Activated T-helper 1 cell treated with anti-CD3 and anti-CD28 coated beads, Interleukin-12 subunit alpha, Interleukin-12 subunit beta, Interleukin-2, Interleukin-4 antibody, amounts not matched to agents 30 ng/mL and 10 ng/mL and 1 ng/mL, durations not matched to agents 14 hours and 24 hours and 36 hours (primary cell): ENCODE results near the gene NEK8. TPM values are rescaled to one million over a fixed set of nuclear protein-coding genes. Genes with fewer than 3 reads are reported as not detected.

ENCODE experiments used
- DNase-seq: peaks from one replicate; pipeline ENCODE4 v3.0.0; 2021; ENCODE audit warnings: low spot score
- H3K27ac Mint-ChIP-seq: one replicate; pipeline ENCODE4 v1.8.0; 2021; ENCODE audit warnings: mild to moderate bottlenecking, mixed read lengths
- H3K27me3 Mint-ChIP-seq: one replicate; pipeline ENCODE4 v1.8.0; 2022; ENCODE audit warnings: mild to moderate bottlenecking, moderate library complexity, mixed read lengths; ENCODE audit not compliant: insufficient read depth
- H3K36me3 Mint-ChIP-seq: one replicate; pipeline ENCODE4 v1.8.0; 2021; ENCODE audit warnings: low read depth, mixed read lengths
- H3K4me1 Mint-ChIP-seq: one replicate; pipeline ENCODE4 v1.8.0; 2021; ENCODE audit warnings: low read depth, mixed read lengths
- H3K4me3 Mint-ChIP-seq: one replicate; pipeline ENCODE4 v1.8.0; 2021; ENCODE audit warnings: mild to moderate bottlenecking, moderate library complexity, mixed read lengths
- H3K9me3 Mint-ChIP-seq: one replicate; pipeline ENCODE4 v1.8.0; 2021; ENCODE audit warnings: mixed read lengths
- intact Hi-C: fragments of 100-400 bp; cut with micrococcal nuclease; formaldehyde crosslinking; loops from one replicate; pipeline ENCODE4 v1.15.1; 2024
- total RNA-seq: library from RNA; stranded (reverse); gene quantifications from 2 replicates; pipeline ENCODE4 v1.2.3, GENCODE V29; 2022

Gene NEK8
- total RNA-seq, 1 donor from 2014 or later: 5.2 TPM

DNA sequence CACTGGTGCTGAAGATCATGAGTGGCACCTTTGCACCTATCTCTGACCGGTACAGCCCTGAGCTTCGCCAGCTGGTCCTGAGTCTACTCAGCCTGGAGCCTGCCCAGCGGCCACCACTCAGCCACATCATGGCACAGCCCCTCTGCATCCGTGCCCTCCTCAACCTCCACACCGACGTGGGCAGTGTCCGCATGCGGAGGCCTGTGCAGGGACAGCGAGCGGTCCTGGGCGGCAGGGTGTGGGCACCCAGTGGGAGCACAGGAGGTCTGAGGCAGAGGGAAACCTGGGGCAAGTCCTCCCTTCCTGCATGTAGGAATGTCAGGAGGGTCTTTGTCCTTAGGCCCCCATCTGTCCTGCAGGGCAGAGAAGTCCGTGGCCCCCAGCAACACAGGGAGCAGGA lies 8.7 kb downstream of the NEK8 start:
- no peak for DNase-seq
- peaks cover 14% of the 10 kb centered on the region for H3K36me3 Mint-ChIP-seq
- H3K4me1 Mint-ChIP-seq: peaks cover 40% of the 10 kb centered on the region
- H3K27me3 Mint-ChIP-seq: no peaks in the 10 kb centered on the region
- H3K27ac Mint-ChIP-seq: no peak overlapping the region
- H3K9me3 Mint-ChIP-seq: no peaks in the 10 kb centered on the region
- H3K4me3 Mint-ChIP-seq: no peak overlapping the region
- intact Hi-C loops: no loop called here

DNA sequence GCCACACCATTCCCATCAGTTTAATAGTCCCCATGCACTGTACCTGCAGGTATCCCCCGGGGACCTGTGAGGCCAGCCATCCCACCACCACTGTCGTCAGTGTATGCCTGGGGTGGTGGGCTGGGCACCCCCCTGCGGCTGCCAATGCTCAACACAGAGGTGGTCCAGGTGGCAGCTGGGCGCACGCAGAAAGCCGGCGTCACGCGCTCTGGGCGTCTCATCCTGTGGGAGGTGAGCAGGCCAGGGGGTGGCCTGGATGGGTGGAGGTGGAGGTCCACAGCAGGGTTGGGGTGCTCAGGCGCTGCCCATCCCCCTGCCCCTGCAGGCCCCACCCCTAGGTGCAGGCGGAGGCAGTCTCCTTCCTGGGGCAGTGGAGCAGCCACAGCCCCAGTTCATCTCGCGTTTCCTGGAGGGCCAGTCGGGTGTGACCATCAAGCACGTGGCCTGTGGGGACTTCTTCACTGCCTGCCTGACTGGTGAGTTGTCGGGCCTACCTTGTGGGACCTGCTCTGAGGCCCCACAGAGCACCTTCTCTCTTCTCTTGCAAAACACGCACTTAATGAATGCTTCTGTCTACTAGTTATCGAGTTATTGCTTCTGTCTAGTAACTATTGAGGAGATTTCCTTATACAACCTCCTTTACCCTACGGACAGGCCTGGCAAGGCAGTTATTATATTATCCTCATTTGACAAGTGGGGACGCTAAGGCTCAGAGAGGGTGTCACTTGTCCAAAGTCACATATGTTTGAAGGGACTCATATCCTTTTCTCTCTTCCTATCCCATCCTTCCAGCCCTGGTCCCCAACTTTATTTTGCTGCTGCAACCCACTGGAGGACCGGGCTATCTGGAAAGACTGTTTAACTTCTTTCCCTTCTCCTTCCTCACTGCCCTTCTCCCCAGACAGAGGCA lies 9.4 kb downstream of the NEK8 start:
- Mint-ChIP-seq H3K4me1 (peaks cover 40% of the 10 kb centered on the region), H3K27ac (peak overlapping the region; percentile 88), H3K27me3 (no peaks in the 10 kb centered on the region), H3K4me3 (peak overlapping the region; percentile 73), H3K36me3 (peaks cover 14% of the 10 kb centered on the region), H3K9me3 (no peaks in the 10 kb centered on the region)
- DNase-seq: no peak
- intact Hi-C loops: loop anchor here (1.0 kb wide), 1 partner anchor 9 kb away; no protein-coding TSS in a partner anchor

DNA sequence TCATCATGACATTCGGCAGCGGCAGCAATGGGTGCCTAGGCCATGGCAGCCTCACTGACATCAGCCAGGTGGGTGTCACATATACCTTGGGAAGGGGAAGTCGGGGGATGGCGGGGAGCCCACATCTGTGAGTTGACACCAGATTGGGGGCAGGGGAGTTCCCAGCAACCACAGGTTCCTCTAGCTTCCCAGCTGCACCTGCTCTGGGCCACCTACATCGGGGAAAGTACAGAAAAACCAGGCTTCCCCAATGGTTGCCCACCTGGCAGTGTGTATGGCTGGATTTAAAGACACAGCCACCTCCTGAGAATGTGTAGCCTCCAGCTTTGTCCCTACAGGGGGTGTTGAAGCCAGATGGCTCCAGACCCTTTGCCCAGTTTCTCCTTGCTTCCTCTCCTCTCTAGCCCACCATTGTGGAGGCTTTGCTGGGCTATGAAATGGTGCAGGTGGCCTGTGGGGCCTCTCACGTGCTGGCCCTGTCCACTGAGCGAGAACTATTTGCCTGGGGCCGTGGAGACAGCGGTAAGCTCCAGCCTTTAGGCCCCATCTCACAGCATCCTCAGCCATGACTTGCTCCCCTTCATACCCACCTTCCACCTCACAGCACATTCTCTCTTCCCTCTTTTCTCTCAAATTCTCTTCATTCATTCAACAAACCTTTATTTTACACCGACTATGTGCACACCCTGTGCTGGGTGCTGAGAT lies 10.2 kb downstream of the NEK8 start:
- H3K27ac Mint-ChIP-seq: peak overlapping the region; percentile 88
- peaks cover 35% of the 10 kb centered on the region for H3K4me1 Mint-ChIP-seq
- H3K9me3 Mint-ChIP-seq: no peaks in the 10 kb centered on the region
- peaks cover 14% of the 10 kb centered on the region for H3K36me3 Mint-ChIP-seq
- intact Hi-C loops: loop anchor here (1.0 kb wide), 1 partner anchor 10 kb away; no protein-coding TSS in a partner anchor
- H3K4me3 Mint-ChIP-seq: peak overlapping the region; percentile 73
- no peaks in the 10 kb centered on the region for H3K27me3 Mint-ChIP-seq
- peak; percentile 47 for DNase-seq

DNA sequence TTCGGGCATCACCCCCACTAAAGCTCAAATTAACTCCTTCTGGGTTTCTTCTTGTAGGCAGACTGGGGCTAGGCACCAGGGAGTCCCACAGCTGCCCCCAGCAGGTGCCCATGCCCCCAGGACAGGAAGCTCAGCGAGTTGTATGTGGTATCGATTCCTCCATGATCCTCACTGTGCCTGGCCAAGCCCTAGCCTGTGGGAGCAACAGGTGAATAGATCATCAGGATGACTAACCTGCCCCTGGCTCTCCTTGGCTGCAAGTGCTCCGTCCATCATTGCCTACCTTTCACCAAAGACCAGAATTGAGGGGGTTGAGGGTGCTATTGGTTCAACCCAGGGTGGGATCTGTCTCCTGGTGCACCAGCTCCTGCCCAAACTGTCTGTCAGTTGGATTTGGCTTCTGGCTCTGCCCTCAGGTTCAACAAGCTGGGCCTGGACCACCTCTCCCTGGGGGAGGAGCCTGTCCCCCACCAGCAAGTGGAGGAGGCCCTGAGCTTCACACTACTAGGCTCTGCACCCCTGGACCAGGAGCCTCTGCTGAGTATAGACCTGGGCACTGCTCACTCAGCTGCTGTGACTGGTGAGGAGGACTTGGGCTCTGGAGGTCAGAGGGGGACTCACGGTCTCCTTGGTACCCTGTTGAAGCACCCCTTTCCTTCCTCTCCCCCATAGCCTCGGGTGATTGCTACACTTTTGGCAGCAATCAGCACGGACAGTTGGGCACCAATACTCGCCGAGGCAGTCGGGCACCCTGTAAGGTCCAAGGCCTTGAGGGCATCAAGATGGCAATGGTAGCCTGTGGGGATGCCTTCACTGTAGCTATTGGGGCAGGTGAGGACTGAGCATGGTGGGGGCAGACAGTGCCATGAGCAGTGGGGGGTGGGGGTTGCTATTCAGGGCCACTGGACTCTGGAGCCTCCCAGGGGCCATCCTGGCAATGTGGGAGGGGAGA lies 12.1 kb downstream of the NEK8 start:
- intact Hi-C loops: loop anchor here (5.0 kb wide), 2 partner anchors 187 to 212 kb away; partner anchors contain the start of gene PHF12
- Mint-ChIP-seq H3K27me3 (no peaks in the 10 kb centered on the region), H3K4me3 (peak overlapping the region; percentile 39), H3K4me1 (peaks cover 36% of the 10 kb centered on the region), H3K9me3 (no peaks in the 10 kb centered on the region), H3K27ac (no peak overlapping the region), H3K36me3 (peaks cover 17% of the 10 kb centered on the region)
- no peak for DNase-seq

DNA sequence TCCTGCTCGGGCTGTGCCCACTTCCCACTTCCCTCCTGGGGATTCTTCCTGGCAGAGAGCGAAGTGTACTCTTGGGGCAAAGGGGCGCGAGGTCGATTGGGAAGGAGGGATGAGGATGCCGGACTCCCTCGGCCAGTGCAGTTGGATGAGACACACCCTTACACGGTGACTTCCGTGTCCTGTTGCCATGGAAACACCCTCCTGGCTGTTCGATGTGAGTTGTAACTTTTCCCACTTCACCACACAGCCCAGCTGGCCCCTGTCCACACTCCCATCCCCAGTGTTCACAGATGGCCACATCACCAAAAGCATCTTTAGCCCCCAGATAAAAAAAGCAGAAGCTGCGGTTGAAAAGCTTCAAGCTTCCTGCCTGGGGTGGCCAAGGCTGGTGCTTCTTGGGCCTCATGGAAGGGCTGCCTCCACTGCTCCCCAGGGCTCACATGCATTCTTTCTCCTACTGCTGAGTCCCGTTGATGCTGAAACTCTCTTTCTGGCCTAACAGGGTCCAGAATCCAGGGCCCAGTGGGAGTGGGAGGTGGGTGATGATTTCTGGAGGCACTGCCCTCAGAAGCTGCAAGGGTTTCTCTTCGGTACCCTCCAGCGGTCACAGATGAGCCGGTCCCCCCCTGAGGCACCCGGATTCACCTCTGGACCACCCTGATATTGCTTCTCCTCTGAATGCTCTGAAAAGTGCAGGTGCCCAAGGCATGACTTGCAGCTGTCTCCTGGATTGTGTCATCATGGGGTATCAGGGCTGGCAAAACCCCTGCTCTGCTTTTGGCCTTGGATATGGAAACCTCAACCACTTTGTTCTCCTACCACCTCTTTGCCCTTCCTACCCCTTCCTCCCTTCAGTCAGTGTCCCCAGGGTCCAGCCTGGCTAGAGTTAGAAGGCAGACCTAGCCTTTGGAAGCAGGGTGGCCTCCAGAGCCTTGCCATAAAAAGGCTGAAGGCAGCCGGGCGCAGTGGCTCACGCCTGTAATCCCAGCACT lies 13.1 kb downstream of the NEK8 start:
- H3K4me3 Mint-ChIP-seq: peak overlapping the region; percentile 39
- no peaks in the 10 kb centered on the region for H3K9me3 Mint-ChIP-seq
- no peaks in the 10 kb centered on the region for H3K27me3 Mint-ChIP-seq
- peak overlapping the region; percentile 44 for H3K27ac Mint-ChIP-seq
- intact Hi-C loops: loop anchor here (5.0 kb wide), 2 partner anchors 186 to 211 kb away; partner anchors contain the start of gene PHF12
- H3K36me3 Mint-ChIP-seq: peaks cover 19% of the 10 kb centered on the region
- DNase-seq: no peak
- H3K4me1 Mint-ChIP-seq: peaks cover 38% of the 10 kb centered on the region

DNA sequence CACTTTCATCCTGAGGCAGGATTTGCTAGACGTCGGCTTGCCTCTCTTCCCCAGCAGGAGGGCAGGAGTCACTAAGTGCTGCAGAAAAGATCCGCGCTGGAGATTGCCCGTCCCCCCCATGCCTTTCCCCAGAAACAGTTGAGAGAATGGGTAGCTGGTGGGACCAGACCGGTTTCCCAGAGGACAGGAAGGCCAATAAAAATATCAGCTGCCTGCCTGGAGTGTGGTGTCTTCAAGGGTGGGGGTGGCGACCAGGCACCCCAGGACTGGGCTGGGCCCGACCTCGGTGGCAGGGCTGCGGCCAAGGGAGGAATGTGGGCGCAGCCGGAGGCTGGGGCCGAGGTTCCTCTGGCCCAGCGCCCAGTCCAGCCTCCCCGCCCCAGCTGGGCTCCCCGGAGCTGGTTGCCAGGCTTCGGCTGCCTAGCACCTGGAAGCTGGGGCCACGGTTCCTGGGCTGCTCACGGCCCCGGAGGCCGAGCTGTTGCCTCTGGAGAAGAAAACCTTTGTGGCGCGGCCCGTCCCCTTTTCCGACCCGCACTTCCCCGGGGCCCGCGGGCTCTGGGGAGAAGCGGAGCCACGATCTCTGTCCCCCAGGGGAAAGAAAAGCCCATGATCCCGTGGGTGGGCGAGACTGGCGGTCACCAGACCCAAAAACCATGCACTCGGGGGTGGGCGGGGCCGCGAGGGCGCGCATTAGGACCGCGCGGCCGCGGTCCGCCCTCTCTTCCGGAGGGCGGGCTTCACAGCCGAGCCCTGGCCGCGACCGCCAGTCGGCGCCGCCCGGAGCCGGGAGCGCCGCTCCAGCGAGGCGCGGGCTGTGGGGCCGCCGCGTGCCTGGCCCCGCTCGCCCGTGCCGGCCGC lies 14.9 kb downstream of the NEK8 start, which contains the start of gene TRAF4:
Gene TRAF4 (plus strand): TSS at position 769 of the 861 bp plus-strand sequence. CDS start 102 bp downstream, outside the sequence.
- Mint-ChIP-seq H3K27me3 (no peaks in the 10 kb centered on the region), H3K36me3 (peaks cover 24% of the 10 kb centered on the region), H3K4me1 (peaks cover 34% of the 10 kb centered on the region), H3K27ac (peak within 1 kb of the TSS; percentile 82), H3K4me3 (peak within 1 kb of the TSS; percentile 90), H3K9me3 (no peaks in the 10 kb centered on the region)
- intact Hi-C loops: loop anchor here (1.0 to 5.0 kb wide), 3 partner anchors 16 to 209 kb away; partner anchors contain the start of gene PHF12
- peak; percentile 72 for DNase-seq

DNA sequence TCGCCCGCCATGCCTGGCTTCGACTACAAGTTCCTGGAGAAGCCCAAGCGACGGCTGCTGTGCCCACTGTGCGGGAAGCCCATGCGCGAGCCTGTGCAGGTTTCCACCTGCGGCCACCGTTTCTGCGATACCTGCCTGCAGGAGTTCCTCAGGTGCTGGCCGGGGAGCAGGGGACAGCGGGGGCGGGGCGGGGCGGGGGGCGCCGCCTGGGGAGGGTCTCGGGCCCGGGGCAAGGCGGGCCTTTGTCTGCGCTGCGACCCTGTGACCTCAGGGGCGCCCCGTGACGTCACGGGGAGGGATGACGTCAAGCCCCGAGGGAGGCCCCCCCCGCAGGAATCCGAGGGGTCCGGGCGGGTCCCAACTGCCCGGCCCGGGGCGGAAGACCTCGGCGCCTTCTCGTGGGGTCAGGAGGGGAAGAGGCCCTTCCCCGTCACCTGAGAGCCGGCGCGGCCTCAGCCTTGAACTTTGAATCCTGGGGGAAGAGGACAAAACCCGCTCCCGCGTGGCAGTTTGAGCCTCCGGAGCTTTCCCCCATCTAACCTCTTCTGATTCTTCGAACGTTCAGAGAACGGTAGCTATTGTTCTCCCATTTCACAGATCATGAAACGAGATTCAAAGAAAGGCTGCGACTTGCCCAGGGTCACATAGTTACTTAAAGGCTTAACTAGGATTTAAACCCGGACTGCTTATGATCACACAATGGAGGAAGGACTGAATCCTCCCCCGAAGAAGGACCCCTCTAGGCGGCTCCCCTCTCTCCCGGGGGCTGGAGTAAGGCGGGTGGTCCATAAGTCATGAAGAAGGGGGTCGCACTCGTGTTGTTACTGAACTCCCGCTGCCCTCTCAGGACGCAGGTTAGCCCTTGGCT lies 15.8 kb downstream of the NEK8 start:
- Mint-ChIP-seq H3K4me1 (peaks cover 25% of the 10 kb centered on the region), H3K4me3 (peak overlapping the region; percentile 90), H3K9me3 (no peaks in the 10 kb centered on the region), H3K36me3 (peaks cover 26% of the 10 kb centered on the region), H3K27ac (peak overlapping the region; percentile 82), H3K27me3 (no peaks in the 10 kb centered on the region)
- DNase-seq: peak; percentile 58
- intact Hi-C loops: loop anchor here (5.0 kb wide), 2 partner anchors 183 to 208 kb away; partner anchors contain the start of gene PHF12

DNA sequence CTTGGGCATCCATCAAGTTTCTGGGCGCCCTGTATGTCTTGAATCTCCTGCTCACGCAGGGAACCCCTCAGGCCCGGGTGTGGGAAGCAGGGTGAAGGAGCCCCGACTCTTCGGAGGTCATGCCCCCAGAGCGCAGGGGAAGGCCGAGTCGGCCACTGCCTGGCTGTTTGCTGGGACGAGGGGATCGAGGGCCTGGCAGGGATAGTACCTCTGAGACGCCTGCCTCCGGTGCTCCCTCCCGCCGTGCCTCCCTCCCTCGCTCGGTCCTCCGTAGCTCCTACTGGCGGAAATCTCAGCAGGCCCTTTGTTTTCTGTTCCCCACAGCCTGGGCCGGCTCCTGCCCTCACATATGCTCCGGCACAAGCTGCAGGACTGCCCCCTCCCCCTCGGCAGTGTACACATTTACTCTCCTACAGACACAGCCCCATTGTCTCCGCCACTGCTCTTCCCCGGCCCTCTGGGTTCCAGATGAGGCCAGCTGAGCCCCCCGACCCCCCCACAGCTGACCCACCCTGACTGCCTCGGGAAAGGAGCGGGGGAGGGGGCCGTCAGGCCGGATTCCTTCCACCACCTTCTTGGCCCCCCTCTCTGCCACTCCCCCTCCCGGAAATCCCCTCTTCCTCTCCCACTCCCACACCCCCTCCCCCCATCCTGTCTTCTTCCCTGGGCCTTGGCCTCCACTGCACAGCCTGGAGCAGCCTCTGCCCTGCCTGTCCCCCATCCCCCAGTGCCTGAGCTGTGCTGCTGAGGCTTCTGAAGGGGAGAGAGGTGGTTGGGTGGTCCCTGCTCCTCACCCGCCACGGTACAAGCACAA lies 16.6 kb downstream of the NEK8 start:
- no peaks in the 10 kb centered on the region for H3K27me3 Mint-ChIP-seq
- H3K36me3 Mint-ChIP-seq: peaks cover 31% of the 10 kb centered on the region

DNA sequence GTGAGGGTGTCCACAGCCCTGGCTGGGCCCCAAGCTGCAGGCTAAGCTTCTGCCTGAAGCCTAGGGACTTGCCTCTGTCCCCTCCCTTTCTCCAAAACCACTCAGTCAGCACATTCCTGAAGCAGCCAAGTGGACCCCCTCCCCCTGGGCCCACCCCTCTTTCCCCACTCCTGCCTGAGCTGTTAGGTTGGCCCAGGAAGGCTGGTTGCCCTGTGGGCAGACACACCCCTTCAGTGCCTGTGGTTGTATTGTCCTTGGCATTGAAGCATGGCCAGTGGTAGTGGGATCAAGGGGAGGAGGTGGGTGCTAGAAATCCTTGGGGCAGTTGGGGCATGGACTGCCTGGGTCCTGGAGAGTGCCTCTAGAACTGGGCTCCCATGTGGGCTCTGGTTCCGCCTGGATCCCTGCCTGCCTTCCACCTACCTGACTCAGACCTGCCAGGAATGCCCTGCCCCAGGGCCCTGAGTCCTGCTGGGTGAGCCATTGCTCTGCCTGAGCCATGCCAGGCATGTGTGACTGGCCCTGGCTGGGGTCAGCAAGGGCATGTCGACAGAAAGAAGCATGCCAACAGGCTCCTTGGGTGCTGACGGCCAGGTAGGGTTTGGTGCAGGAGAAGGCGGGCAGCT lies 17.3 kb downstream of the NEK8 start:
- H3K36me3 Mint-ChIP-seq: peaks cover 34% of the 10 kb centered on the region

More for the DNA sequence above, 16.6 kb downstream of the NEK8 start:
- Mint-ChIP-seq H3K27ac (peak overlapping the region; percentile 82), H3K4me3 (peak overlapping the region; percentile 90), H3K9me3 (no peaks in the 10 kb centered on the region), H3K4me1 (peaks cover 24% of the 10 kb centered on the region)
- intact Hi-C loops: loop anchor here (1.0 to 5.0 kb wide), 3 partner anchors 67 to 207 kb away; partner anchors contain the start of gene PHF12
- peak; percentile 26 for DNase-seq

More for the DNA sequence above, 17.3 kb downstream of the NEK8 start:
- Mint-ChIP-seq H3K27me3 (no peaks in the 10 kb centered on the region), H3K27ac (peak overlapping the region; percentile 23), H3K9me3 (no peaks in the 10 kb centered on the region), H3K4me1 (peaks cover 26% of the 10 kb centered on the region), H3K4me3 (peak overlapping the region; percentile 90)
- intact Hi-C loops: loop anchor here (1.0 kb wide), 1 partner anchor 66 kb away; no protein-coding TSS in a partner anchor
- DNase-seq: no peak
